NCI-H345 (cell line): Measurements from ENCODE around the gene BRCA1.
"Not testable (repeated sequence)": the region's sequence is repeated elsewhere in the genome, so short reads cannot be mapped to it uniquely, and the experiment has no call there.

Experiments used
- DNase-seq: peaks from one replicate; lab custom pipeline; 2025; lab: John Stamatoyannopoulos, UW

Gene BRCA1

GRCh38 chr17:43069368-43069898 is 55.7 kb downstream of the BRCA1 start:
- no peak for DNase-seq

GRCh38 chr17:43068570-43069367 is 56.4 kb downstream of the BRCA1 start:
- DNase-seq, result no peak

- no peak for DNase-seq
Observed at GRCh38 chr17:43062984-43063638, 62.1 kb downstream of the BRCA1 start.

- no peak for DNase-seq
Observed at GRCh38 chr17:43056051-43056450, 69.1 kb downstream of the BRCA1 start.

GRCh38 chr17:43053008-43053407 is 72.2 kb downstream of the BRCA1 start:
- not testable (repeated sequence) for DNase-seq

GRCh38 chr17:43051969-43052368 is 73.2 kb downstream of the BRCA1 start:
- no peak for DNase-seq

- no peak for DNase-seq
Observed at GRCh38 chr17:43044024-43044423, 81.1 kb downstream of the BRCA1 start.

- no peak for DNase-seq
Observed at GRCh38 chr17:43043307-43043706, 81.9 kb downstream of the BRCA1 start.

- DNase-seq, result no peak
Observed at GRCh38 chr17:43042025-43042628, 83.0 kb downstream of the BRCA1 start.

GRCh38 chr17:43040655-43041054 is 84.5 kb downstream of the BRCA1 start:
- no peak for DNase-seq

- DNase-seq, result no peak
Observed at GRCh38 chr17:43039646-43040045, 85.5 kb downstream of the BRCA1 start.

- DNase-seq, result no peak
Observed at GRCh38 chr17:43034894-43035293, 90.3 kb downstream of the BRCA1 start.

- DNase-seq, result no peak
Observed at GRCh38 chr17:43033948-43034881, 90.9 kb downstream of the BRCA1 start.

- no peak for DNase-seq
Observed at GRCh38 chr17:43031666-43032065, 93.5 kb downstream of the BRCA1 start.

- no peak for DNase-seq
Observed at GRCh38 chr17:43030137-43030767, 94.9 kb downstream of the BRCA1 start.

- no peak for DNase-seq
Observed at GRCh38 chr17:43028221-43028861, 96.8 kb downstream of the BRCA1 start.

GRCh38 chr17:43027091-43028032 is 97.8 kb downstream of the BRCA1 start:
- no peak for DNase-seq

GRCh38 chr17:43026595-43026994 is 98.6 kb downstream of the BRCA1 start:
- no peak for DNase-seq

GRCh38 chr17:43025766-43026537 is 99.2 kb downstream of the BRCA1 start:
- DNase-seq, result no peak
